ENCODE data around the gene UNC45B.
"Not testable (repeated sequence)": the region's sequence is repeated elsewhere in the genome, so short reads cannot be mapped to it uniquely, and the experiment has no call there.

Gene UNC45B

GRCh38 chr17:35202582-35202981 lies 55.0 kb downstream of the UNC45B start:
- H3K27me3 ChIP-seq (ENCODE audit: insufficient read depth, poor library complexity, severe bottlenecking); H3K36me3 ChIP-seq (ENCODE audit: low read depth); H3K4me3 ChIP-seq (ENCODE audit: severe bottlenecking); H3K27ac ChIP-seq (ENCODE audit: poor library complexity, severe bottlenecking); DNase-seq (ENCODE audit: low spot score); H3K4me1 ChIP-seq (ENCODE audit: insufficient read depth, poor library complexity, severe bottlenecking); ATAC-seq (ENCODE audit: low read depth); H3K9me3 ChIP-seq (ENCODE audit: severe bottlenecking): not testable (repeated sequence)

- Histone ChIP-seq H3K27me3 (ENCODE audit: insufficient read depth, poor library complexity, severe bottlenecking) (no peaks in the 10 kb centered on the region), H3K4me3 (ENCODE audit: severe bottlenecking) (no peak overlapping the region), H3K9me3 (ENCODE audit: severe bottlenecking) (no peaks in the 10 kb centered on the region), H3K4me1 (ENCODE audit: insufficient read depth, poor library complexity, severe bottlenecking) (no peaks in the 10 kb centered on the region), H3K27ac (ENCODE audit: poor library complexity, severe bottlenecking) (no peak overlapping the region), H3K36me3 (ENCODE audit: low read depth) (no peaks in the 10 kb centered on the region)
- no peak for TF ChIP-seq CTCF (IDR thresholded peaks at IDR 0.05; ENCODE audit: poor library complexity, severe bottlenecking)
- ATAC-seq (ENCODE audit: low read depth): no peak
- DNase-seq (ENCODE audit: low spot score): no peak
These were observed 63.1 kb downstream of the UNC45B start for GRCh38 chr17:35210741-35211140.

GRCh38 chr17:35212668-35213067 lies 65.1 kb downstream of the UNC45B start:
- ATAC-seq (ENCODE audit: low read depth): no peak
- no peak for DNase-seq (ENCODE audit: low spot score)
- no peak for TF ChIP-seq CTCF (IDR thresholded peaks at IDR 0.05; ENCODE audit: poor library complexity, severe bottlenecking)

GRCh38 chr17:35213412-35213940 lies 65.9 kb downstream of the UNC45B start:
- no peaks in the 10 kb centered on the region for H3K27me3 ChIP-seq (ENCODE audit: insufficient read depth, poor library complexity, severe bottlenecking)
- H3K36me3 ChIP-seq (ENCODE audit: low read depth): no peaks in the 10 kb centered on the region
- ATAC-seq (ENCODE audit: low read depth): no peak
- H3K4me3 ChIP-seq (ENCODE audit: severe bottlenecking): no peak overlapping the region
- TF ChIP-seq CTCF (IDR thresholded peaks at IDR 0.05; ENCODE audit: poor library complexity, severe bottlenecking): no peak
- H3K4me1 ChIP-seq (ENCODE audit: insufficient read depth, poor library complexity, severe bottlenecking): no peaks in the 10 kb centered on the region
- H3K27ac ChIP-seq (ENCODE audit: poor library complexity, severe bottlenecking): no peak overlapping the region
- no peaks in the 10 kb centered on the region for H3K9me3 ChIP-seq (ENCODE audit: severe bottlenecking)
- DNase-seq (ENCODE audit: low spot score): no peak

More at GRCh38 chr17:35212668-35213067, 65.1 kb downstream of the UNC45B start:
- H3K9me3 ChIP-seq (ENCODE audit: severe bottlenecking): no peaks in the 10 kb centered on the region
- H3K4me3 ChIP-seq (ENCODE audit: severe bottlenecking): no peak overlapping the region
- H3K4me1 ChIP-seq (ENCODE audit: insufficient read depth, poor library complexity, severe bottlenecking): no peaks in the 10 kb centered on the region
- no peaks in the 10 kb centered on the region for H3K36me3 ChIP-seq (ENCODE audit: low read depth)
- no peak overlapping the region for H3K27ac ChIP-seq (ENCODE audit: poor library complexity, severe bottlenecking)
- no peaks in the 10 kb centered on the region for H3K27me3 ChIP-seq (ENCODE audit: insufficient read depth, poor library complexity, severe bottlenecking)

GRCh38 chr17:35214192-35214591 lies 66.6 kb downstream of the UNC45B start:
- no peaks in the 10 kb centered on the region for H3K27me3 ChIP-seq (ENCODE audit: insufficient read depth, poor library complexity, severe bottlenecking)
- H3K4me1 ChIP-seq (ENCODE audit: insufficient read depth, poor library complexity, severe bottlenecking): no peaks in the 10 kb centered on the region
- no peak overlapping the region for H3K4me3 ChIP-seq (ENCODE audit: severe bottlenecking)
- H3K36me3 ChIP-seq (ENCODE audit: low read depth): no peaks in the 10 kb centered on the region
- H3K27ac ChIP-seq (ENCODE audit: poor library complexity, severe bottlenecking): no peak overlapping the region
- no peaks in the 10 kb centered on the region for H3K9me3 ChIP-seq (ENCODE audit: severe bottlenecking)
- DNase-seq (ENCODE audit: low spot score) (no peak), ATAC-seq (ENCODE audit: low read depth) (no peak)
- TF ChIP-seq CTCF (IDR thresholded peaks at IDR 0.05; ENCODE audit: poor library complexity, severe bottlenecking): no peak
